GM12878 (cell line): Measurements from ENCODE around the gene DCP1A. TPM values are rescaled to one million over a fixed set of nuclear protein-coding genes. Genes with fewer than 3 reads are reported as not detected.

Source experiments
- ATAC-seq: fragments of 200-7000 bp; cut with Tn5 transposase; 3 replicates; pipeline ENCODE4 v1.9.1; 2020; ENCODE audit warnings: mild to moderate bottlenecking, moderate library complexity
- BruUV-seq: library from RNA; stranded (reverse); fragments of 400-500 nt; replicated peaks from 2 replicates; lab custom pipeline; 2021; lab: Mats Ljungman, UMichigan
- CTCF ChIA-PET: fragments of 300-600 bp; sonication (Branson Sonifier 250); formaldehyde crosslinking; extraction: SDS; loops from one replicate; lab custom pipeline; 2021; ENCODE audit warnings: inconsistent platforms; lab: Yijun Ruan, JAX
- POLR2A ChIA-PET: fragments of 350-600 bp; formaldehyde crosslinking; extraction: SDS; loops from one replicate; lab custom pipeline; 2021; ENCODE audit warnings: inconsistent platforms; lab: Charles Lee
- RAD21 ChIA-PET: fragments of 300-600 bp; sonication (Branson Sonifier 250); formaldehyde crosslinking; loops from one replicate; lab custom pipeline; 2023; ENCODE audit warnings: antibody characterized with exemption; ENCODE audit not compliant: unreplicated experiment; lab: Charles Lee
- SMC1A ChIA-PET: fragments of 300-600 bp; sonication (Branson Sonifier 250); formaldehyde crosslinking; loops from one replicate; lab custom pipeline; 2023; ENCODE audit not compliant: unreplicated experiment, uncharacterized antibody; lab: Charles Lee
- DNase-seq: peaks from one replicate; pipeline ENCODE4 v3.0.0-alpha.2; 2011; ENCODE audit warnings: low read depth, low spot score
- FAIRE-seq: peaks from 3 replicates; lab custom pipeline; 2011; peaks lifted over from hg19 to GRCh38; lab: Jason Lieb, UNC
- H2AFZ ChIP-seq: 2 replicates; pipeline ENCODE4 v1.6.0; 2011; ENCODE audit warnings: low read depth, low read length, control low read depth; ENCODE audit not compliant: control insufficient read depth
- H3K27ac ChIP-seq: 2 replicates; pipeline ENCODE4 v1.5.1; 2011; ENCODE audit warnings: control low read depth; ENCODE audit not compliant: control insufficient read depth, insufficient read depth
- H3K27me3 ChIP-seq, 2 experiments: replicated peaks in 1 of 2; 2 replicates each; pipeline versions ENCODE4 v1.6.0 to v1.6.1; 2011; ENCODE audit warnings: low read length in 1 of 2; ENCODE audit not compliant: control insufficient read depth in 2 of 2, insufficient read depth in 2 of 2
- H3K36me3 ChIP-seq, 2 experiments: 2 replicates each; pipeline ENCODE4 v1.5.1; 2011; ENCODE audit warnings: low read length in 1 of 2; ENCODE audit not compliant: control insufficient read depth in 2 of 2, insufficient read depth in 2 of 2
- H3K4me1 ChIP-seq: 2 replicates; pipeline ENCODE4 v1.6.1; 2011; ENCODE audit warnings: mild to moderate bottlenecking, low read length, moderate library complexity, mixed read lengths; ENCODE audit not compliant: control insufficient read depth, insufficient read depth
- H3K4me2 ChIP-seq: 2 replicates; pipeline ENCODE4 v1.6.0; 2011; ENCODE audit warnings: control low read depth; ENCODE audit not compliant: control insufficient read depth, insufficient read depth
- H3K4me3 ChIP-seq: fragments of 200-600 bp; sonication (generic); 2 replicates; pipeline ENCODE4 v1.5.1; 2016
- H3K79me2 ChIP-seq: 2 replicates; pipeline ENCODE4 v1.6.0; 2011; ENCODE audit warnings: low read length; ENCODE audit not compliant: control insufficient read depth, insufficient read depth
- H3K9ac ChIP-seq: 2 replicates; pipeline ENCODE4 v1.8.0; 2011; ENCODE audit warnings: low read length, control low read depth, mixed read lengths; ENCODE audit not compliant: control insufficient read depth, insufficient read depth
- H3K9me3 ChIP-seq: replicated peaks from 3 replicates; pipeline ENCODE4 v1.5.1; 2011; ENCODE audit warnings: mild to moderate bottlenecking, low read length; ENCODE audit not compliant: control insufficient read depth, insufficient read depth
- H4K20me1 ChIP-seq: 2 replicates; pipeline ENCODE4 v1.6.0; 2011; ENCODE audit not compliant: control insufficient read depth, insufficient read depth
- CBFB ChIP-seq: IDR thresholded peaks from 2 replicates; pipeline ENCODE4 v1.6.1; 2016; ENCODE audit warnings: antibody characterized with exemption, low read depth
- CHD4 ChIP-seq: fragments of 200-600 bp; sonication (generic); IDR thresholded peaks from 2 replicates; pipeline ENCODE4 v1.6.1; 2016; ENCODE audit warnings: mild to moderate bottlenecking
- GABPA ChIP-seq: IDR thresholded peaks from 2 replicates; pipeline ENCODE4 v1.6.1; 2014; ENCODE audit warnings: antibody characterized with exemption, low read depth, mild to moderate bottlenecking, inconsistent platforms
- MTA2 ChIP-seq: fragments of 450-650 bp; IDR thresholded peaks from 2 replicates; pipeline ENCODE4 v1.6.1; 2016; ENCODE audit warnings: low read depth, mild to moderate bottlenecking, moderate library complexity
- RB1 ChIP-seq: fragments of 450-650 bp; formaldehyde crosslinking; IDR thresholded peaks from 2 replicates; pipeline ENCODE4 v1.6.1; 2017; ENCODE audit warnings: mild to moderate bottlenecking, borderline replicate concordance
- SMC3 ChIP-seq: IDR thresholded peaks from 2 replicates; pipeline ENCODE4 v1.6.1; 2011; ENCODE audit warnings: low read length, improper control_type of control experiment, borderline replicate concordance
- SPI1 ChIP-seq: IDR thresholded peaks from 2 replicates; pipeline ENCODE4 v1.6.1; 2011; ENCODE audit warnings: low read depth, mild to moderate bottlenecking, low read length, moderate library complexity, borderline replicate concordance; ENCODE audit not compliant: insufficient read depth
- SUZ12 ChIP-seq: fragments of 200-600 bp; sonication (generic); IDR thresholded peaks from one replicate; pipeline ENCODE4 v1.6.1; 2018; ENCODE audit warnings: antibody characterized with exemption, mild to moderate bottlenecking; ENCODE audit not compliant: unreplicated experiment
- TARDBP ChIP-seq: IDR thresholded peaks from 2 replicates; pipeline ENCODE4 v1.6.1; 2016; ENCODE audit warnings: borderline replicate concordance
- TBL1XR1 ChIP-seq: IDR thresholded peaks from 2 replicates; pipeline ENCODE4 v1.6.1; 2012; ENCODE audit warnings: low read depth, low read length, improper control_type of control experiment
- ZNF24 ChIP-seq: fragments of 450-650 bp; IDR thresholded peaks from 2 replicates; pipeline ENCODE4 v1.6.1; 2017; ENCODE audit warnings: antibody characterized with exemption, mild to moderate bottlenecking
- ZNF274 ChIP-seq: IDR thresholded peaks from one replicate; pipeline ENCODE4 v1.8.0; 2011; ENCODE audit not compliant: insufficient read length, insufficient read depth
- ZZZ3 ChIP-seq: IDR thresholded peaks from 2 replicates; pipeline ENCODE4 v1.6.1; 2011; ENCODE audit warnings: low read depth; ENCODE audit not compliant: control insufficient read depth, insufficient read length
- WGBS: methylation state at CpG from one replicate; pipeline ENCODE4 v1.1.6; 2016; ENCODE audit warnings: low lambda C conversion rate; ENCODE audit not compliant: insufficient replicate concordance, insufficient coverage; ENCODE audit errors: missing lambda C conversion rate; 5-methylcytosine and 5-hydroxymethylcytosine counted together
- in situ Hi-C: fragments of 300-500 bp; cut with MboI; formaldehyde crosslinking; loops from 9 replicates; pipeline ENCODE4 v1.14.3; 2018; ENCODE audit warnings: mixed read lengths
- intact Hi-C: fragments of 100-400 bp; cut with micrococcal nuclease; formaldehyde crosslinking; loops from one replicate; pipeline ENCODE4 v1.14.2; 2022; ENCODE audit not compliant: unreplicated experiment
- polyA plus RNA-seq, 11 experiments: library from polyadenylated mRNA; depleted of rRNA in 4 of 11; unstranded in 6 of 11; stranded (reverse) in 5 of 11; fragments of >200 nt; fragmentation: Nextera tagmentation in 4 of 11; fragmentation: Illumina TruSeq in 1 of 11; extraction: Ambion mirVana in 4 of 11; extraction: Trizol in 1 of 11; gene quantifications; 1 replicate in 1 of 11; 2 replicates in 10 of 11; pipeline versions ENCODE4 v1.2.1 to v1.2.3, GENCODE V29; 2011 to 2016; ENCODE audit warnings: inconsistent platforms in 2 of 11, missing spikeins in 2 of 11, low read depth in 1 of 11
- total RNA-seq, 4 experiments: library from RNA; depleted of rRNA in 3 of 4; stranded (reverse); fragments of >200 nt in 3 of 4; fragmentation: Illumina TruSeq in 1 of 4; extraction: Trizol in 1 of 4; gene quantifications; 2 replicates each; pipeline versions ENCODE4 v1.2.1 to v1.2.3, GENCODE V29; 2013 to 2021
- TF ChIP-seq, protein P1 (sequence below): IDR thresholded peaks from 2 replicates; pipeline ENCODE4 v1.6.1; 2011; ENCODE audit warnings: low read depth, low read length, improper control_type of control experiment, borderline replicate concordance
- TF ChIP-seq, protein P2 (sequence below): fragments of 450-650 bp; formaldehyde crosslinking; IDR thresholded peaks from 2 replicates; pipeline ENCODE4 v1.4.0; 2022; ENCODE audit warnings: mild to moderate bottlenecking, moderate library complexity
- TF ChIP-seq, protein P3 (sequence below): fragments of 450-650 bp; formaldehyde crosslinking; IDR thresholded peaks from 2 replicates; pipeline ENCODE4 v1.4.0; 2020; ENCODE audit warnings: mild to moderate bottlenecking, moderate library complexity

Gene DCP1A
- total and polyA plus RNA-seq, 10 of the 15 experiments (the other 5 are each of a cell fraction or from before 2014, with no cell fraction given), result 12.5 to 34.6 (median 16.3) TPM

- in situ Hi-C loops, result no loop called here
- no peaks in the 10 kb centered on the region for H3K36me3 ChIP-seq
- H3K9ac ChIP-seq, result no peak overlapping the region
- H3K4me1 ChIP-seq, result peaks cover 4% of the 10 kb centered on the region; the same call in 1 of the 2 replicates
- H4K20me1 ChIP-seq, result no peaks in the 10 kb centered on the region
- H3K27me3 ChIP-seq, result no peaks in the 10 kb centered on the region
- no TSS peak for BruUV-seq
- intact Hi-C loops, result no loop called here
- no peak overlapping the region for H3K4me3 ChIP-seq
- peaks cover 5% of the 10 kb centered on the region for H3K79me2 ChIP-seq
- H2AFZ ChIP-seq, result no peak overlapping the region
- WGBS, result 73% methylated on average over 4 of the region's 4 CpGs
- H3K9me3 ChIP-seq, result no peaks in the 10 kb centered on the region
- RAD21 ChIA-PET, result no interaction called here
- no peak for ATAC-seq
- no peak overlapping the region for H3K4me2 ChIP-seq
- SMC1A ChIA-PET, result no interaction called here
- H3K27ac ChIP-seq, result no peak overlapping the region
- POLR2A ChIA-PET, result no interaction called here
- DNase-seq, result no peak
- no peak for FAIRE-seq
- CTCF ChIA-PET, result interaction anchor here (1.1 kb wide), 1 partner anchor 146 kb away, joined by 3 read pairs; no protein-coding TSS in a partner anchor
- TF ChIP-seq, protein P1, sequence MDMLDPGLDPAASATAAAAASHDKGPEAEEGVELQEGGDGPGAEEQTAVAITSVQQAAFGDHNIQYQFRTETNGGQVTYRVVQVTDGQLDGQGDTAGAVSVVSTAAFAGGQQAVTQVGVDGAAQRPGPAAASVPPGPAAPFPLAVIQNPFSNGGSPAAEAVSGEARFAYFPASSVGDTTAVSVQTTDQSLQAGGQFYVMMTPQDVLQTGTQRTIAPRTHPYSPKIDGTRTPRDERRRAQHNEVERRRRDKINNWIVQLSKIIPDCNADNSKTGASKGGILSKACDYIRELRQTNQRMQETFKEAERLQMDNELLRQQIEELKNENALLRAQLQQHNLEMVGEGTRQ, result no peak
- TF ChIP-seq CBFB, result no peak
- TF ChIP-seq SPI1, result no peak
- no peak for TF ChIP-seq MTA2
- TF ChIP-seq SUZ12, result no peak
- no peak for TF ChIP-seq TARDBP
- no peak for TF ChIP-seq RB1
- TF ChIP-seq CHD4, result no peak
- no peak for TF ChIP-seq SMC3
- TF ChIP-seq ZNF24, result no peak
- no peak for TF ChIP-seq ZNF274
- no peak for TF ChIP-seq ZZZ3
- TF ChIP-seq, protein P2, sequence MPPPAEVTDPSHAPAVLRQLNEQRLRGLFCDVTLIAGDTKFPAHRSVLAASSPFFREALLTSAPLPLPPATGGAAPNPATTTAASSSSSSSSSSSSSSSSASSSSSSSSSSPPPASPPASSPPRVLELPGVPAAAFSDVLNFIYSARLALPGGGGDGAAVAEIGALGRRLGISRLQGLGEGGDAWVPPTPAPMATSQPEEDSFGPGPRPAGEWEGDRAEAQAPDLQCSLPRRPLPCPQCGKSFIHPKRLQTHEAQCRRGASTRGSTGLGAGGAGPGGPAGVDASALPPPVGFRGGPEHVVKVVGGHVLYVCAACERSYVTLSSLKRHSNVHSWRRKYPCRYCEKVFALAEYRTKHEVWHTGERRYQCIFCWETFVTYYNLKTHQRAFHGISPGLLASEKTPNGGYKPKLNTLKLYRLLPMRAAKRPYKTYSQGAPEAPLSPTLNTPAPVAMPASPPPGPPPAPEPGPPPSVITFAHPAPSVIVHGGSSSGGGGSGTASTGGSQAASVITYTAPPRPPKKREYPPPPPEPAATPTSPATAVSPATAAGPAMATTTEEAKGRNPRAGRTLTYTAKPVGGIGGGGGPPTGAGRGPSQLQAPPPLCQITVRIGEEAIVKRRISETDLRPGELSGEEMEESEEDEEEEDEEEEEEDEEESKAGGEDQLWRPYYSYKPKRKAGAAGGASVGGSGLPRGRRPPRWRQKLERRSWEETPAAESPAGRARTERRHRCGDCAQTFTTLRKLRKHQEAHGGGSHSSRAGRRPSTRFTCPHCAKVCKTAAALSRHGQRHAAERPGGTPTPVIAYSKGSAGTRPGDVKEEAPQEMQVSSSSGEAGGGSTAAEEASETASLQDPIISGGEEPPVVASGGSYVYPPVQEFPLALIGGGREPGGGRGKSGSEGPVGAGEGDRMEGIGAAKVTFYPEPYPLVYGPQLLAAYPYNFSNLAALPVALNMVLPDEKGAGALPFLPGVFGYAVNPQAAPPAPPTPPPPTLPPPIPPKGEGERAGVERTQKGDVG, result no peak
- TF ChIP-seq, protein P3, sequence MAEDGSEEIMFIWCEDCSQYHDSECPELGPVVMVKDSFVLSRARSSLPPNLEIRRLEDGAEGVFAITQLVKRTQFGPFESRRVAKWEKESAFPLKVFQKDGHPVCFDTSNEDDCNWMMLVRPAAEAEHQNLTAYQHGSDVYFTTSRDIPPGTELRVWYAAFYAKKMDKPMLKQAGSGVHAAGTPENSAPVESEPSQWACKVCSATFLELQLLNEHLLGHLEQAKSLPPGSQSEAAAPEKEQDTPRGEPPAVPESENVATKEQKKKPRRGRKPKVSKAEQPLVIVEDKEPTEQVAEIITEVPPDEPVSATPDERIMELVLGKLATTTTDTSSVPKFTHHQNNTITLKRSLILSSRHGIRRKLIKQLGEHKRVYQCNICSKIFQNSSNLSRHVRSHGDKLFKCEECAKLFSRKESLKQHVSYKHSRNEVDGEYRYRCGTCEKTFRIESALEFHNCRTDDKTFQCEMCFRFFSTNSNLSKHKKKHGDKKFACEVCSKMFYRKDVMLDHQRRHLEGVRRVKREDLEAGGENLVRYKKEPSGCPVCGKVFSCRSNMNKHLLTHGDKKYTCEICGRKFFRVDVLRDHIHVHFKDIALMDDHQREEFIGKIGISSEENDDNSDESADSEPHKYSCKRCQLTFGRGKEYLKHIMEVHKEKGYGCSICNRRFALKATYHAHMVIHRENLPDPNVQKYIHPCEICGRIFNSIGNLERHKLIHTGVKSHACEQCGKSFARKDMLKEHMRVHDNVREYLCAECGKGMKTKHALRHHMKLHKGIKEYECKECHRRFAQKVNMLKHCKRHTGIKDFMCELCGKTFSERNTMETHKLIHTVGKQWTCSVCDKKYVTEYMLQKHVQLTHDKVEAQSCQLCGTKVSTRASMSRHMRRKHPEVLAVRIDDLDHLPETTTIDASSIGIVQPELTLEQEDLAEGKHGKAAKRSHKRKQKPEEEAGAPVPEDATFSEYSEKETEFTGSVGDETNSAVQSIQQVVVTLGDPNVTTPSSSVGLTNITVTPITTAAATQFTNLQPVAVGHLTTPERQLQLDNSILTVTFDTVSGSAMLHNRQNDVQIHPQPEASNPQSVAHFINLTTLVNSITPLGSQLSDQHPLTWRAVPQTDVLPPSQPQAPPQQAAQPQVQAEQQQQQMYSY, result no peak
- TF ChIP-seq GABPA, result no peak
- TF ChIP-seq TBL1XR1, result no peak
These were observed 87.0 kb downstream of the DCP1A start for GRCh38 chr3:53260286-53260785.
